Transverse colon (tissue), 4 donors: Measurements from ENCODE around the gene MTR. TPM values are rescaled to one million over a fixed set of nuclear protein-coding genes. Genes with fewer than 3 reads are reported as not detected.
A peak's percentile ranks its signal among the peaks of the same experiment; 100 is the strongest.

Experiments used
- DNase-seq: peaks from one replicate; pipeline ENCODE4 v3.0.0-alpha.2; 2019
- H3K27ac ChIP-seq, 4 donors: fragments of 200-600 bp; sonication (generic); 2 replicates each; pipeline ENCODE4 v1.5.1; 2016 to 2018; ENCODE audit warnings: inconsistent platforms in 4 of 4
- H3K27me3 ChIP-seq: fragments of 200-600 bp; sonication (generic); 2 replicates; pipeline ENCODE4 v1.5.1; 2017; ENCODE audit warnings: inconsistent platforms
- H3K36me3 ChIP-seq, 4 donors: fragments of 200-600 bp; sonication (generic); 2 replicates each; pipeline ENCODE4 v1.5.1; 2017 to 2019; ENCODE audit warnings: inconsistent platforms in 4 of 4
- H3K4me1 ChIP-seq, 4 donors: fragments of 200-600 bp; sonication (generic); 2 replicates each; pipeline ENCODE4 v1.5.1; 2017 to 2020; ENCODE audit warnings: inconsistent platforms in 4 of 4
- H3K4me3 ChIP-seq, 4 donors: fragments of 200-600 bp; sonication (generic); 1 replicate in 1 of 4; 2 replicates in 3 of 4; pipeline versions ENCODE4 v1.5.1 to v1.6.1; 2017 to 2019; ENCODE audit warnings: inconsistent platforms in 4 of 4
- H3K9me3 ChIP-seq, 2 donors: fragments of 200-600 bp; sonication (generic); 2 replicates each; pipeline ENCODE4 v1.5.1; 2017 to 2019; ENCODE audit warnings: inconsistent platforms in 2 of 2
- EP300 ChIP-seq: sonication (generic); formaldehyde crosslinking; IDR thresholded peaks from one replicate; pipeline ENCODE4 v1.6.1; 2017; ENCODE audit warnings: antibody characterized with exemption, low read depth
- POLR2A ChIP-seq: fragments of 450-650 bp; IDR thresholded peaks from one replicate; pipeline ENCODE4 v1.6.1; 2016; ENCODE audit warnings: antibody characterized with exemption, mild to moderate bottlenecking, moderate library complexity
- POLR2AphosphoS5 ChIP-seq, 3 donors: sonication (generic); formaldehyde crosslinking; IDR thresholded peaks; one replicate each; pipeline ENCODE4 v1.6.1; 2016; ENCODE audit warnings: antibody characterized with exemption in 3 of 3
- WGBS, 2 donors: methylation state at CpG; one replicate each; pipeline ENCODE4 v1.1.5; 2018; ENCODE audit warnings: low coverage in 1 of 2; 5-methylcytosine and 5-hydroxymethylcytosine counted together
- in situ Hi-C, 4 donors: fragments of 200-750 bp; cut with MboI; loops; one replicate each; pipeline versions ENCODE4 v1.15.0 to v1.15.1; 2017; ENCODE audit warnings: low sequenced_read_pairs in 3 of 4, low pct_ligation_motif_present in 1 of 4, low pct_unique_long_range_greater_than_20kb in 1 of 4
- intact Hi-C: fragments of 100-400 bp; cut with DNase I; formaldehyde crosslinking; loops from one replicate; pipeline ENCODE4 v1.15.1; 2023; ENCODE audit warnings: low total_unique reads
- total RNA-seq, 4 donors: library from RNA; depleted of rRNA; stranded (reverse); fragments of >200 nt; gene quantifications; one replicate each; pipeline ENCODE4 v1.1.0, GENCODE V29; 2016
- TF ChIP-seq, protein P1 (sequence below), 5 experiments: fragments of 200-600 bp in 3 of 5; fragments of 450-650 bp in 2 of 5; sonication (generic) in 3 of 5; IDR thresholded peaks; 1 replicate in 2 of 5; 2 replicates in 3 of 5; pipeline ENCODE4 v1.5.1; 2016 to 2017; ENCODE audit warnings: antibody characterized with exemption in 5 of 5, inconsistent platforms in 3 of 5, mild to moderate bottlenecking in 2 of 5, moderate library complexity in 1 of 5

Gene MTR
- total RNA-seq, 4 donors from 2014 or later = 10.1 to 18.4 (median 12.6) TPM

DNA sequence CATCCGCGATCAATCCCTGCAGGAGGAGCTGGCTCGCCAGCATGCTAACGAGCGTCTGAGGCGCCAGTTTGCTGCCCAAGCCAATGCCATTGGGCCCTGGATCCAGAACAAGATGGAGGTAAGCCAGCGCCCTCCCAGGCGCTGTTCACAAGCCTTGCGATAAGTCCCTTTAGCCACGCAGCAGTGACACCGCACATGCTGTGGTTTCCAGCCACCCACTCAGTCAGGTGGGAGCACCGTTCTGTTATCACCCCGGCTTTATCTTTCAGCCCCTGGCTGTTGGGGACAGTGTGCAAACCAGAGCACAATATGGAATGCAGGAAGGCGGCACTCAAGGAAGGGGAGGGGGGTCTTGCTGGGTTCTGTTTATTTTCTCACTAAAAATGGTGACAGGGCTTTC is 41.1 kb upstream of the MTR start:
- H3K4me3 ChIP-seq = no peak overlapping the region
- H3K9me3 ChIP-seq = no peaks in the 10 kb centered on the region
- H3K27ac ChIP-seq = no peak overlapping the region
- 87% methylated on average over 14 of the region's 14 CpGs; no CpG with 5 or more reads in 1 of the 2 donors for WGBS, 2 donors
- DNase-seq = no peak
- H3K36me3 ChIP-seq = no peaks in the 10 kb centered on the region
- H3K27me3 ChIP-seq = no peaks in the 10 kb centered on the region
- intact Hi-C loops = loop anchor here (10.0 kb wide), 1 partner anchor 811 kb away; no protein-coding TSS in a partner anchor
- TF ChIP-seq POLR2A = no peak
- no peak for TF ChIP-seq POLR2AphosphoS5 (IDR thresholded peaks at IDR 0.05)
- TF ChIP-seq, protein P1, sequence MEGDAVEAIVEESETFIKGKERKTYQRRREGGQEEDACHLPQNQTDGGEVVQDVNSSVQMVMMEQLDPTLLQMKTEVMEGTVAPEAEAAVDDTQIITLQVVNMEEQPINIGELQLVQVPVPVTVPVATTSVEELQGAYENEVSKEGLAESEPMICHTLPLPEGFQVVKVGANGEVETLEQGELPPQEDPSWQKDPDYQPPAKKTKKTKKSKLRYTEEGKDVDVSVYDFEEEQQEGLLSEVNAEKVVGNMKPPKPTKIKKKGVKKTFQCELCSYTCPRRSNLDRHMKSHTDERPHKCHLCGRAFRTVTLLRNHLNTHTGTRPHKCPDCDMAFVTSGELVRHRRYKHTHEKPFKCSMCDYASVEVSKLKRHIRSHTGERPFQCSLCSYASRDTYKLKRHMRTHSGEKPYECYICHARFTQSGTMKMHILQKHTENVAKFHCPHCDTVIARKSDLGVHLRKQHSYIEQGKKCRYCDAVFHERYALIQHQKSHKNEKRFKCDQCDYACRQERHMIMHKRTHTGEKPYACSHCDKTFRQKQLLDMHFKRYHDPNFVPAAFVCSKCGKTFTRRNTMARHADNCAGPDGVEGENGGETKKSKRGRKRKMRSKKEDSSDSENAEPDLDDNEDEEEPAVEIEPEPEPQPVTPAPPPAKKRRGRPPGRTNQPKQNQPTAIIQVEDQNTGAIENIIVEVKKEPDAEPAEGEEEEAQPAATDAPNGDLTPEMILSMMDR (IDR thresholded peaks at IDR 0.05) = no peak
- no peak for TF ChIP-seq EP300
- in situ Hi-C loops = loop anchor here in 3 of 4 donors (10.0 to 25.0 kb wide), 3 partner anchors 111 to 808 kb away; no protein-coding TSS in a partner anchor
- H3K4me1 ChIP-seq = no peaks in the 10 kb centered on the region

DNA sequence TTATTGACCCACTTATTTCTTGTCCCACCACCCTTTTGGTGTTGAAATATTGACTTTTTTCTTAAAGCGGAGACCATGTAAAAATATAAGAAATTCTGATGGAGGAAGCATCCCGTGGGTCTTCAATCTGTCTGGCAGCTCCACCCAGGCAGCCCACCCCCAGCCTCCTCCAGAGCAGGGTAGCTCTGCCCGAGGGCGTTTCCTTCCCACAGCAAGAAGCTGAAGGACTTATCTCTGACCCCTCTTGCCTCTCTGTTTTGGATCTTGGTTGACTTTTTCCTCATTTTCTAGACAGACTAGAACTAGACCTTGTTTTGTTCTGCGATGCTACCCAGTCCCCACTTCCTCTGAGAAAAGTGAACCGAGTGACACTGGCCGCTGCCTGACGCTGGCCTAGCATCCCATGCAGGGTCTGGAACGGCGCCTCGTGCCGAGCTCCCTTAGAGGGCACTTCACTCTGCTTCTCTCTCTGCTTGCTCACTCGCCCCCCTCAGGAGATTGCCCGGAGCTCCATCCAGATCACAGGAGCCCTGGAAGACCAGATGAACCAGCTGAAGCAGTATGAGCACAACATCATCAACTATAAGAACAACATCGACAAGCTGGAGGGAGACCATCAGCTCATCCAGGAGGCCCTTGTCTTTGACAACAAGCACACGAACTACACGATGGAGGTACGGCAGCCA is 40.4 kb upstream of the MTR start:
- intact Hi-C loops (loop anchor here (10.0 kb wide), 1 partner anchor 810 kb away; no protein-coding TSS in a partner anchor), in situ Hi-C loops (loop anchor here in 3 of 4 donors (10.0 to 25.0 kb wide), 3 partner anchors 110 to 808 kb away; no protein-coding TSS in a partner anchor)
- H3K4me3 ChIP-seq = no peak overlapping the region
- H3K9me3 ChIP-seq = no peaks in the 10 kb centered on the region
- DNase-seq = no peak
- H3K27me3 ChIP-seq = no peaks in the 10 kb centered on the region
- TF ChIP-seq POLR2A (no peak), EP300 (no peak), POLR2AphosphoS5 (IDR thresholded peaks at IDR 0.05) (no peak)
- TF ChIP-seq, protein P1 (IDR thresholded peaks at IDR 0.05) = no peak
- no peak overlapping the region for H3K27ac ChIP-seq
- no peaks in the 10 kb centered on the region for H3K4me1 ChIP-seq
- no peaks in the 10 kb centered on the region for H3K36me3 ChIP-seq
- 90% methylated on average over 13 to 18 of the region's 18 CpGs for WGBS, 2 donors

GRCh38 chr1:236757640-236758039 is 37.5 kb upstream of the MTR start:
- no peak for DNase-seq
- in situ Hi-C loops = loop anchor here in 3 of 4 donors (10.0 to 25.0 kb wide), 3 partner anchors 107 to 805 kb away; no protein-coding TSS in a partner anchor
- TF ChIP-seq, protein P1 (IDR thresholded peaks at IDR 0.05) = no peak
- TF ChIP-seq EP300 (no peak), POLR2AphosphoS5 (IDR thresholded peaks at IDR 0.05) (no peak), POLR2A (no peak)
- H3K27ac ChIP-seq = no peak overlapping the region
- 68 to 83% methylated on average over 2 of the region's 2 CpGs for WGBS, 2 donors
- no peaks in the 10 kb centered on the region for H3K4me1 ChIP-seq
- H3K36me3 ChIP-seq = no peaks in the 10 kb centered on the region
- intact Hi-C loops = loop anchor here (10.0 kb wide), 1 partner anchor 807 kb away; no protein-coding TSS in a partner anchor
- no peaks in the 10 kb centered on the region for H3K9me3 ChIP-seq
- no peak overlapping the region for H3K4me3 ChIP-seq
- no peaks in the 10 kb centered on the region for H3K27me3 ChIP-seq

- in situ Hi-C loops = loop anchor here in 3 of 4 donors (10.0 to 25.0 kb wide), 3 partner anchors 105 to 803 kb away; no protein-coding TSS in a partner anchor
- Histone ChIP-seq H3K4me1 (no peaks in the 10 kb centered on the region), H3K9me3 (no peaks in the 10 kb centered on the region), H3K36me3 (no peaks in the 10 kb centered on the region), H3K27me3 (no peaks in the 10 kb centered on the region), H3K4me3 (no peak overlapping the region), H3K27ac (no peak overlapping the region)
- intact Hi-C loops = loop anchor here (10.0 kb wide), 1 partner anchor 805 kb away; no protein-coding TSS in a partner anchor
- TF ChIP-seq, protein P1 (IDR thresholded peaks at IDR 0.05) = peak; percentile 50 to 75 (median 62)
- TF ChIP-seq EP300 (no peak), POLR2AphosphoS5 (IDR thresholded peaks at IDR 0.05) (no peak), POLR2A (no peak)
- WGBS, 2 donors = 39% methylated on average over 3 of the region's 3 CpGs; no CpG with 5 or more reads in 1 of the 2 donors
- no peak for DNase-seq
These were observed 35.7 kb upstream of the MTR start for GRCh38 chr1:236759252-236759859.
